Endothelial cell (in vitro differentiated cells): Measurements from ENCODE around the gene ALLC. TPM values are rescaled to one million over a fixed set of nuclear protein-coding genes. Genes with fewer than 3 reads are reported as not detected.

Experiments
- DNase-seq: peaks from one replicate; pipeline ENCODE4 v3.0.0; 2021; ENCODE audit warnings: low spot score
- H3K27ac Mint-ChIP-seq: one replicate; pipeline ENCODE4 v1.8.0; 2021; ENCODE audit warnings: mixed read lengths, inconsistent platforms; ENCODE audit not compliant: unreplicated experiment
- H3K27me3 Mint-ChIP-seq: one replicate; pipeline ENCODE4 v1.8.0; 2021; ENCODE audit warnings: mild to moderate bottlenecking, moderate library complexity, mixed read lengths, inconsistent platforms; ENCODE audit not compliant: unreplicated experiment
- H3K36me3 Mint-ChIP-seq: one replicate; pipeline ENCODE4 v1.8.0; 2021; ENCODE audit warnings: mild to moderate bottlenecking, low read depth, mixed read lengths, inconsistent platforms; ENCODE audit not compliant: unreplicated experiment
- H3K4me1 Mint-ChIP-seq: one replicate; pipeline ENCODE4 v1.8.0; 2021; ENCODE audit warnings: mild to moderate bottlenecking, mixed read lengths, inconsistent platforms; ENCODE audit not compliant: unreplicated experiment
- H3K4me3 Mint-ChIP-seq: one replicate; pipeline ENCODE4 v1.8.0; 2021; ENCODE audit warnings: mild to moderate bottlenecking, mixed read lengths, inconsistent platforms; ENCODE audit not compliant: unreplicated experiment
- H3K9me3 Mint-ChIP-seq: one replicate; pipeline ENCODE4 v1.8.0; 2021; ENCODE audit warnings: mixed read lengths, inconsistent platforms; ENCODE audit not compliant: unreplicated experiment
- total RNA-seq: library from RNA; stranded (reverse); fragmentation: NEBNext Ultra II Directional; extraction: Animal tissue kit (Norgen Biotek cat#: 25700); gene quantifications from one replicate; pipeline ENCODE4 v1.2.1, GENCODE V29; 2021; ENCODE audit not compliant: unreplicated experiment
- TF ChIP-seq, protein P1 (sequence below): fragments of 200-600 bp; sonication (generic); IDR thresholded peaks from one replicate; pipeline ENCODE4 v1.5.0; 2021; ENCODE audit warnings: antibody characterized with exemption; ENCODE audit not compliant: unreplicated experiment

Gene ALLC
- total RNA-seq, 1 donor from 2014 or later, result 0.26 TPM

DNA sequence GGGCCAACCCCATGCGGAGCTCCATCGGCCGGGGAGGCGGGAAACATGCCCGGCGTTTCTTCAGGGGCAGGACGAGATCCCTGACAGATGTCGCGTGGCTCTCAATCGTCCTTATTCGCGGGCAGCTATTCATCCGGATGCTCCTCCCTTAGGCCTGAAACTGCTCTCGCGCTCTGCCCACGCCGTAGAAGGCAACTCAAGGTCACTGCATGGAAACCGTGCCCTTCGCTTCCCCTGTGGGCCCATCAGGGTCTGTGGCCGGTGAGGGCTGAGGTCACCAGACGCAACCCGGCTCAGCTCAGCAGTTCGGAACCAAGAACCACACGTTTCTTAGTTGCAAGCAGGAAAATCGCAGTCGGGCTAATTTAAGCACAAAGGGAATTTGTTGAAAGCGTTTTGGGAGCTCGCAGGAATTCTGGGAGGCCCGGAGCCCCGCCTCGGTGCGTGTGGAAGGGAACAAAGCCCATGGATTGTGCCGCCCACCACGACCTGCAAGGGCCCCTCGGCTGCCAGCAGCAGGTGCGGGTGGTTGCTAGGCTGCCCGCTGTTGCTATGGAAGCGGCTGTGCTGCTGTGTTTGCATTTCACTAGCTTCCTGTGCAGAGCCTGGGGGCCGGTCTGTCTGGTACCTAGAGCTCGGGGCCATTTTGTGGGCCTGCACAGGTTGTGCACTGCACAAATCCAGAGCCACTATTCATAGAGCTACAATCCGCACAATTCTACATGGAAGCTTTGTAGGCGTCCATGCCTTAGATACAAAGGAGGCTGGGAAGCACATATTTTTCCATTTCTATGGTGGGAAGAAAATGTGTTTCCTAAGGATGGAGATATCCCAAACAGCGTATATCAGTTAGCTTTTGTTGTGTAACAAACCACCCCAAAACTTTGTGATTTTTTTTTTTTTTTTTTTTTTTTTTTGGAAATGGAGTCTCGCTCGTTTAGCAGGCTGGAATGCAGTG is 6.0 kb upstream of the ALLC start:
- Mint-ChIP-seq H3K4me1 (peaks cover 8% of the 10 kb centered on the region), H3K27ac (peak overlapping the region; percentile 75), H3K4me3 (no peak overlapping the region), H3K36me3 (peaks cover 4% of the 10 kb centered on the region), H3K27me3 (peaks cover 21% of the 10 kb centered on the region), H3K9me3 (no peaks in the 10 kb centered on the region)
- TF ChIP-seq, protein P1, sequence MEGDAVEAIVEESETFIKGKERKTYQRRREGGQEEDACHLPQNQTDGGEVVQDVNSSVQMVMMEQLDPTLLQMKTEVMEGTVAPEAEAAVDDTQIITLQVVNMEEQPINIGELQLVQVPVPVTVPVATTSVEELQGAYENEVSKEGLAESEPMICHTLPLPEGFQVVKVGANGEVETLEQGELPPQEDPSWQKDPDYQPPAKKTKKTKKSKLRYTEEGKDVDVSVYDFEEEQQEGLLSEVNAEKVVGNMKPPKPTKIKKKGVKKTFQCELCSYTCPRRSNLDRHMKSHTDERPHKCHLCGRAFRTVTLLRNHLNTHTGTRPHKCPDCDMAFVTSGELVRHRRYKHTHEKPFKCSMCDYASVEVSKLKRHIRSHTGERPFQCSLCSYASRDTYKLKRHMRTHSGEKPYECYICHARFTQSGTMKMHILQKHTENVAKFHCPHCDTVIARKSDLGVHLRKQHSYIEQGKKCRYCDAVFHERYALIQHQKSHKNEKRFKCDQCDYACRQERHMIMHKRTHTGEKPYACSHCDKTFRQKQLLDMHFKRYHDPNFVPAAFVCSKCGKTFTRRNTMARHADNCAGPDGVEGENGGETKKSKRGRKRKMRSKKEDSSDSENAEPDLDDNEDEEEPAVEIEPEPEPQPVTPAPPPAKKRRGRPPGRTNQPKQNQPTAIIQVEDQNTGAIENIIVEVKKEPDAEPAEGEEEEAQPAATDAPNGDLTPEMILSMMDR, result no peak
- peak; percentile 69 for DNase-seq

DNA sequence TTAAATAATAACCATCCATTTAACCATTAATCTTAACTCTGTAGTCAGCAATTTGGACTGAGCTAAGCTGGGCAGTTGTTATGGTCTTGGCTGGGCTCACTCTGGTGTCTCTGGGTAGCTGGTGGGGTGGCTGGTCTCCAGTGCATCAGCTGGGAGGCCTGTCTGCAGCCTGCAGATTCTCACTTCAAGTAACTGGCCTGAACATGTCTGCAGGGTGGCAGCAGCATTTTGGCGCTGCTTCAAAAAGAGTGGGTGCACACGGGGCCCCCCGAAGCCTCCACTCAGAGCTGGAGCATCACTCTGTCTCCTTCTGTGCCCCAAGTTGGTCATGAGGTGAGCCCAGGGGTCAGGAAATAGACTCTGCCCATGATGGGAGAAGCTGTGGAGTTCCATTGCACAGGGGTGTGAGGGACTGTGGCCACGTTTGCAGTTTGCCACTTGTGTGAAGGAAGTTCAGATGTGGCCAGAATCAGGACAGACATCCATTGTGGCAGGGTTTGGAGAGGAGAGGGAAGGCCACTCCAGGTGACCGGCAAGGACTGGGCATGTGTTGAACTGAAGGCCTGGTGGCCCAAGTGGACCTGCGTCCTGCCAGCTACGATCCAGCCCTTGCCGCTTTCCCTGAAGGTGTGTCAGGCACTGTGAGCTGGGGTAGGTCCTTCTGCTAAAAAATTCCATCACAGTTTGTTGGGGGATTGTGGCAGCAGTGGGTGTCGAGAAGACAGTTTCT is 4.9 kb upstream of the ALLC start:
- peaks cover 4% of the 10 kb centered on the region for H3K36me3 Mint-ChIP-seq
- peaks cover 8% of the 10 kb centered on the region for H3K4me1 Mint-ChIP-seq
- TF ChIP-seq, protein P1, result no peak
- no peak for DNase-seq
- H3K9me3 Mint-ChIP-seq, result no peaks in the 10 kb centered on the region
- no peak overlapping the region for H3K27ac Mint-ChIP-seq
- H3K4me3 Mint-ChIP-seq, result no peak overlapping the region
- peaks cover 20% of the 10 kb centered on the region for H3K27me3 Mint-ChIP-seq

DNA sequence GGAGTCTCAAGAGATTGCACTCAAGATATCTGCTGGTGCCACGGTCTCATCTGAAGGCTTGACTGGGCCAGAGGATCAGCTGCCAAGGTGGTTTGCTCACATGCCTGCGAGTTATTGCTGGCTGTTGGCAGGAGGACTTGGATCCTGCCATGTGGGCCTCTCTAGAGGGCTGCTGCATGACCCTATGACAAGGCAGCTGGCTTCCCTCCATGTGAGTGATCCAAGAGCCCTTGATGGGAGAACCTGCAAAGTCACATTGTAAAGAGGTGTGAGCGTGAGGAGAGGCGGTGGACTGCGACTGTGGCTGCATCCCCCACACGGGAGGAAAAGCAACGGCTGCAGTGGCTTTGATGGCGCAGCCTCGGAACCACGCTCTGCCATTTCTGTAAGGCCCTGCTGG is 4.0 kb upstream of the ALLC start:
- Mint-ChIP-seq H3K4me1 (peaks cover 8% of the 10 kb centered on the region), H3K4me3 (no peak overlapping the region), H3K9me3 (no peaks in the 10 kb centered on the region), H3K27ac (no peak overlapping the region), H3K27me3 (peaks cover 15% of the 10 kb centered on the region), H3K36me3 (peaks cover 4% of the 10 kb centered on the region)
- no peak for DNase-seq
- TF ChIP-seq, protein P1, result no peak

DNA sequence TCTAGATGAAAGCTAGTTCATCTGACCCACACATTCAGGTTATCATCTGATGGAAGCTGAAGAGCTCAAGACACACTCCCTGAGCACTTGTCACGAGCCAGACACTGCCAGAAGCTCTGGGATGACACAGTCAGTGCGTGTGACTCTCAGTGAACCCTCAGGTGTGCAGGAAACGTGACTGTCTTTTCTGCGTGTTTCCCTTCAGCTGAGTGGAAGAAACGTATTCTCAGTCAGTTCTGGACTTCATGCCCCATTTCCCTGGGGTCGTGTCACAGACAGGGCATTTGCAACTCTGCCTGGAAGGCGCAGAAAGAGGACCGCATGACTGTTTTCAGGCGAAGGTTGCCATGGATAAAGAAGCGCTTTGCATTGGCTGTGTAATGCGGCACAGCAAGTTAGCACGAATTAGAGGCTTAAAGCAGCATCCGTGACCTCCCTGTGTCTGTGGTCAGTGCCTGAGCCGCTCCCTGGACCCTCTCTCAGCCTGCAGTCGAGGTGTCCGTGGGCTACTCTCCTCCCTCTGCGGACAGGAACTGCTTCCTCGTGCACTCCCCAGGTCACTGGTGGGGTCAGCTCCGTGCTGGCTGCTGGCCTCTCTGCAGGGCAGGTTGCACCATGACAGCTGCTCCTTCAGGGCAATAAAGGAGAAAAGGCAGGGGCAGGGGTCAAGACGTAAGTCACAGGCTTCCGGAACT is 3.3 kb upstream of the ALLC start:
- H3K27me3 Mint-ChIP-seq, result peaks cover 15% of the 10 kb centered on the region
- TF ChIP-seq, protein P1, result no peak
- peaks cover 4% of the 10 kb centered on the region for H3K36me3 Mint-ChIP-seq
- DNase-seq, result no peak
- no peak overlapping the region for H3K4me3 Mint-ChIP-seq
- H3K4me1 Mint-ChIP-seq, result peaks cover 8% of the 10 kb centered on the region
- H3K9me3 Mint-ChIP-seq, result no peaks in the 10 kb centered on the region
- H3K27ac Mint-ChIP-seq, result no peak overlapping the region
